Endothelial cell of umbilical vein (primary cell): Measurements from ENCODE around the gene TRAPPC12. TPM values are rescaled to one million over a fixed set of nuclear protein-coding genes. Genes with fewer than 3 reads are reported as not detected.

Source experiments
- BruUV-seq: library from RNA; stranded (reverse); fragments of 400-500 nt; replicated peaks from 2 replicates; lab custom pipeline; 2021; lab: Mats Ljungman, UMichigan
- CTCF ChIA-PET: fragments of 300-600, 350-600 bp; sonication (Branson Sonifier 250); formaldehyde crosslinking; loops from one replicate; lab custom pipeline; 2021; ENCODE audit warnings: antibody characterized with exemption, inconsistent platforms; lab: Charles Lee
- POLR2A ChIA-PET: fragments of 300-600, 350-600 bp; sonication (Branson Sonifier 250); formaldehyde crosslinking; loops from one replicate; lab custom pipeline; 2021; ENCODE audit warnings: antibody characterized with exemption, inconsistent platforms; lab: Charles Lee
- DNase-seq: peaks from one replicate; pipeline ENCODE4 v3.0.0-alpha.2; 2011; ENCODE audit warnings: low read depth, low spot score
- FAIRE-seq: peaks from 2 replicates; lab custom pipeline; 2011; peaks lifted over from hg19 to GRCh38; lab: Jason Lieb, UNC
- H2AFZ ChIP-seq: 2 replicates; pipeline ENCODE4 v1.6.0; 2012; ENCODE audit warnings: low read depth, low read length, control low read depth, inconsistent platforms
- H3K27ac ChIP-seq: 2 replicates; pipeline ENCODE4 v1.5.1; 2011; ENCODE audit warnings: low read depth, mild to moderate bottlenecking, control low read depth, low read length, moderate library complexity; ENCODE audit not compliant: insufficient read depth
- H3K27me3 ChIP-seq, 2 experiments: 2 replicates each; pipeline versions ENCODE4 v1.6.0 to v1.6.1; 2011; ENCODE audit warnings: low read length in 2 of 2, mixed read lengths in 1 of 2; ENCODE audit not compliant: control insufficient read depth in 2 of 2, insufficient read depth in 2 of 2
- H3K36me3 ChIP-seq, 2 experiments: 2 replicates in 1 of 2; 3 replicates in 1 of 2; pipeline ENCODE4 v1.5.1; 2011; ENCODE audit warnings: low read length in 2 of 2, mild to moderate bottlenecking in 1 of 2, moderate library complexity in 1 of 2; ENCODE audit not compliant: control insufficient read depth in 2 of 2, insufficient read depth in 2 of 2; ENCODE audit errors: extremely low read depth in 1 of 2
- H3K4me1 ChIP-seq: 3 replicates; pipeline ENCODE4 v1.5.1; 2011; ENCODE audit warnings: mild to moderate bottlenecking, low read length; ENCODE audit not compliant: control insufficient read depth, insufficient read depth; ENCODE audit errors: extremely low read depth
- H3K4me2 ChIP-seq: 2 replicates; pipeline ENCODE4 v1.6.1; 2011; ENCODE audit warnings: low read length, control low read depth, mixed read lengths; ENCODE audit not compliant: insufficient read depth
- H3K4me3 ChIP-seq, 3 experiments: fragments of 200-600 bp in 1 of 3; sonication (generic), shearing (Covaris generic) in 1 of 3; replicated peaks in 1 of 3; 2 replicates each; pipeline ENCODE4 v1.5.1; 2011 to 2016; ENCODE audit warnings: control low read depth in 3 of 3, low read length in 3 of 3, mild to moderate bottlenecking in 2 of 3, inconsistent platforms in 1 of 3, low read depth in 1 of 3, moderate library complexity in 1 of 3; ENCODE audit not compliant: insufficient read depth in 1 of 3
- H3K79me2 ChIP-seq: 2 replicates; pipeline ENCODE4 v1.6.0; 2012; ENCODE audit warnings: low read length, inconsistent platforms; ENCODE audit not compliant: control insufficient read depth, insufficient read depth
- H3K9ac ChIP-seq: replicated peaks from 2 replicates; pipeline ENCODE3; 2011; ENCODE audit warnings: low read length, control low read depth; ENCODE audit not compliant: insufficient read depth; ENCODE audit errors: extremely low read depth
- H3K9me1 ChIP-seq: replicated peaks from 3 replicates; pipeline ENCODE4 v1.6.0; 2011; ENCODE audit warnings: mild to moderate bottlenecking, low read length; ENCODE audit not compliant: control insufficient read depth, insufficient read depth; ENCODE audit errors: extremely low read depth
- H3K9me3 ChIP-seq: replicated peaks from 2 replicates; pipeline ENCODE4 v1.5.1; 2012; ENCODE audit warnings: low read length, inconsistent platforms; ENCODE audit not compliant: control insufficient read depth, insufficient read depth
- H4K20me1 ChIP-seq: replicated peaks from 2 replicates; pipeline ENCODE3; 2011; ENCODE audit warnings: mild to moderate bottlenecking, low read length; ENCODE audit not compliant: control insufficient read depth, insufficient read depth; ENCODE audit errors: extremely low read depth
- EZH2 ChIP-seq: IDR thresholded peaks from 2 replicates; pipeline ENCODE4 v1.6.1; 2012; ENCODE audit warnings: borderline replicate concordance, low read depth, mild to moderate bottlenecking, moderate library complexity, low read length, inconsistent platforms; ENCODE audit not compliant: severe bottlenecking
- FOS ChIP-seq: IDR thresholded peaks from 2 replicates; pipeline ENCODE4 v1.6.1; 2011; ENCODE audit warnings: mild to moderate bottlenecking, low read length, moderate library complexity, borderline replicate concordance; ENCODE audit not compliant: insufficient read depth
- GATA2 ChIP-seq: IDR thresholded peaks from 2 replicates; pipeline ENCODE4 v1.7.0; 2011; ENCODE audit warnings: low read depth, mild to moderate bottlenecking, moderate library complexity, mixed read lengths, low read length; ENCODE audit not compliant: insufficient read length, insufficient read depth
- JUN ChIP-seq: IDR thresholded peaks from 2 replicates; pipeline ENCODE4 v1.6.1; 2011; ENCODE audit warnings: borderline replicate concordance, low read depth; ENCODE audit not compliant: insufficient read length, insufficient read depth
- MAX ChIP-seq: IDR thresholded peaks from 2 replicates; pipeline ENCODE4 v1.6.1; 2011; ENCODE audit not compliant: insufficient read depth, insufficient read length
- MYC ChIP-seq: IDR thresholded peaks from one replicate; pipeline ENCODE4 v1.6.1; 2011; ENCODE audit warnings: mild to moderate bottlenecking, low read depth, low read length
- POLR2A ChIP-seq: IDR thresholded peaks from 2 replicates; pipeline ENCODE4 v1.6.1; 2012; ENCODE audit warnings: low read depth, mild to moderate bottlenecking, control low read depth, low read length
- POLR2AphosphoS5 ChIP-seq: IDR thresholded peaks from 2 replicates; pipeline ENCODE4 v1.6.1; 2012; ENCODE audit warnings: low read depth, mild to moderate bottlenecking, control low read depth, low read length, moderate library complexity; ENCODE audit not compliant: insufficient read depth
- dilution Hi-C: fragments of 300-500 bp; cut with MboI; formaldehyde crosslinking; loops from one replicate; pipeline ENCODE4 v1.15.0; 2019; ENCODE audit warnings: low sequenced_read_pairs; ENCODE audit not compliant: extremely low pct_ligation_motif_present
- intact Hi-C: fragments of 100-400 bp; cut with micrococcal nuclease; formaldehyde crosslinking; loops from one replicate; pipeline ENCODE4 v1.10.0; 2022
- polyA plus RNA-seq, 4 experiments: library from polyadenylated mRNA; depleted of rRNA in 3 of 4; stranded (reverse) in 3 of 4; unstranded in 1 of 4; fragments of >200 nt; gene quantifications; 2 replicates each; pipeline versions ENCODE4 v1.2.1 to v1.2.3, GENCODE V29; 2011 to 2012; ENCODE audit warnings: missing spikeins in 1 of 4
- total RNA-seq: library from RNA; stranded (reverse); gene quantifications from 2 replicates; pipeline ENCODE4 v1.2.3, GENCODE V29; 2021
- TF ChIP-seq, protein P1 (sequence below), 2 donors: IDR thresholded peaks; 1 replicate in 1 of 2; 2 replicates in 1 of 2; pipeline ENCODE4 v1.5.1; 2011; ENCODE audit warnings: low read length in 2 of 2, mild to moderate bottlenecking in 2 of 2, moderate library complexity in 2 of 2, control low read depth in 1 of 2, inconsistent platforms in 1 of 2, low read depth in 1 of 2; ENCODE audit not compliant: insufficient read depth in 1 of 2; ENCODE audit errors: extremely low read depth in 1 of 2

The TRAPPC12 gene
- total and polyA plus RNA-seq, 2 donors (not counting 3 experiments of a cell fraction or from before 2014, with no cell fraction given), result 47.5 to 81.5 TPM

DNA sequence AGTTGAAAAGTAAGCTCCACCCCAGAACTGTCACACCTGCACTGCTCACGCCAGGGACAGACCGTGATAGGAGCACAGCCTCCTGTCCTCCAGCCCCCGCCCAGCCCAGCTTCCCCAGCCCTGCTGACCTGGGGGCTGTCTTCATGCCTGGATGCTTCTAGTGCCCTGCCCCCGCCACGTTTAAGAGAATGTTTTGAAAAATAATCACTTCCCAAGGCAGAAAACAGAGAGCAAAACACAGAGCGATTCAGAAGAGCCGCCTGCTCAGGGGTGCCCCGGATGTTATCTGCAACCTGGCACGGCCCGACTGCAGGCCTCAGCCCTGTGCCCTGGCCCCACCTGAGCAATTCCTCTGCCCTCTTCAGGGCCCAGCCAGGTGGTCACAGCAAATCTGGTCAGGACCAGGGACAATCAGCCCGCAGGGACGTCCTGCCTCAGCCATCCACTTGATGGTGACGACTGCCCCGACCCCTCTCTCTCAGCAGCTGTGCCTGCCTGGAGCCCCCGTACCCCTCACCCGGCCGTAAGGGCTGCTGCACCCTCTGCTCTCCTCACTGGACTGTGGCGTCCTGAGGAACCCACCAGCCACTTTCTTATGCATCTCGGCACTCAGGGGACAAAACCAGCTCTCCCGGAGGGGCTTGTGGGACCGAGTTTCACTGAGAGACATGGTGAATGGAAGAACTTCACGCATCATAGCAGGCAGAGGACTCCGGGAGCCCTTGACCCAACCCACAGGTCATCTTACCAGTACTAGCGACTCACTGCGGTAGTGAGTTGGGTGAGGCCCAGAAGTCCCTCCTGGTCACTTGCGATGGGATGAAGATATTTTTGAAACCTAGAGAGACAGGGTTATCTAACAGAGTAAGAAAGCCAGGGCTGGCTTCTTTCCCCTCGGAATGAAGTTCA lies 109.6 kb downstream of the TRAPPC12 start:
- dilution Hi-C loops (no loop called here), intact Hi-C loops (no loop called here)
- no TSS peak for BruUV-seq
- no peak for DNase-seq
- no peaks in the 10 kb centered on the region for H3K9me1 ChIP-seq
- H3K4me2 ChIP-seq, result no peak overlapping the region
- no peak overlapping the region for H3K9ac ChIP-seq
- H3K27ac ChIP-seq, result no peak overlapping the region
- no peak for FAIRE-seq
- no peaks in the 10 kb centered on the region for H4K20me1 ChIP-seq
- H3K9me3 ChIP-seq, result no peaks in the 10 kb centered on the region
- no peak overlapping the region for H2AFZ ChIP-seq
- H3K36me3 ChIP-seq, result no peaks in the 10 kb centered on the region
- ChIA-PET CTCF (no interaction called here), POLR2A (no interaction called here)
- no peak overlapping the region for H3K4me3 ChIP-seq
- TF ChIP-seq, protein P1, sequence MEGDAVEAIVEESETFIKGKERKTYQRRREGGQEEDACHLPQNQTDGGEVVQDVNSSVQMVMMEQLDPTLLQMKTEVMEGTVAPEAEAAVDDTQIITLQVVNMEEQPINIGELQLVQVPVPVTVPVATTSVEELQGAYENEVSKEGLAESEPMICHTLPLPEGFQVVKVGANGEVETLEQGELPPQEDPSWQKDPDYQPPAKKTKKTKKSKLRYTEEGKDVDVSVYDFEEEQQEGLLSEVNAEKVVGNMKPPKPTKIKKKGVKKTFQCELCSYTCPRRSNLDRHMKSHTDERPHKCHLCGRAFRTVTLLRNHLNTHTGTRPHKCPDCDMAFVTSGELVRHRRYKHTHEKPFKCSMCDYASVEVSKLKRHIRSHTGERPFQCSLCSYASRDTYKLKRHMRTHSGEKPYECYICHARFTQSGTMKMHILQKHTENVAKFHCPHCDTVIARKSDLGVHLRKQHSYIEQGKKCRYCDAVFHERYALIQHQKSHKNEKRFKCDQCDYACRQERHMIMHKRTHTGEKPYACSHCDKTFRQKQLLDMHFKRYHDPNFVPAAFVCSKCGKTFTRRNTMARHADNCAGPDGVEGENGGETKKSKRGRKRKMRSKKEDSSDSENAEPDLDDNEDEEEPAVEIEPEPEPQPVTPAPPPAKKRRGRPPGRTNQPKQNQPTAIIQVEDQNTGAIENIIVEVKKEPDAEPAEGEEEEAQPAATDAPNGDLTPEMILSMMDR (IDR thresholded peaks at IDR 0.05; ENCODE audit: extremely low read depth in 1 of 2, insufficient read depth in 1 of 2, low read depth in 1 of 2, low read length in 2 of 2), result no peak
- TF ChIP-seq FOS (no peak), GATA2 (no peak), POLR2A (no peak), JUN (no peak), POLR2AphosphoS5 (no peak), MAX (no peak), EZH2 (no peak), MYC (no peak)
- no peaks in the 10 kb centered on the region for H3K79me2 ChIP-seq
- H3K4me1 ChIP-seq, result peaks cover 4% of the 10 kb centered on the region
- H3K27me3 ChIP-seq, result no peaks in the 10 kb centered on the region
